HG02588 (cell line): ENCODE data around the gene EYS.

ENCODE experiments used
- ATAC-seq: cut with Tn5 transposase; IDR thresholded peaks from one replicate; pipeline ENCODE4 v1.9.1; 2021; ENCODE audit warnings: mild to moderate bottlenecking, moderate library complexity; ENCODE audit not compliant: unreplicated experiment

Gene EYS

GRCh38 chr6:65253041-65253440 is 454.0 kb downstream of the EYS start:
- ATAC-seq = no peak

- no peak for ATAC-seq
Observed at GRCh38 chr6:65248101-65248610, 458.9 kb downstream of the EYS start.

GRCh38 chr6:65231616-65232015 is 475.4 kb downstream of the EYS start:
- ATAC-seq = no peak

- no peak for ATAC-seq
Observed at GRCh38 chr6:65229825-65230224, 477.2 kb downstream of the EYS start.

GRCh38 chr6:65221153-65221552 is 485.9 kb downstream of the EYS start:
- no peak for ATAC-seq

DNA sequence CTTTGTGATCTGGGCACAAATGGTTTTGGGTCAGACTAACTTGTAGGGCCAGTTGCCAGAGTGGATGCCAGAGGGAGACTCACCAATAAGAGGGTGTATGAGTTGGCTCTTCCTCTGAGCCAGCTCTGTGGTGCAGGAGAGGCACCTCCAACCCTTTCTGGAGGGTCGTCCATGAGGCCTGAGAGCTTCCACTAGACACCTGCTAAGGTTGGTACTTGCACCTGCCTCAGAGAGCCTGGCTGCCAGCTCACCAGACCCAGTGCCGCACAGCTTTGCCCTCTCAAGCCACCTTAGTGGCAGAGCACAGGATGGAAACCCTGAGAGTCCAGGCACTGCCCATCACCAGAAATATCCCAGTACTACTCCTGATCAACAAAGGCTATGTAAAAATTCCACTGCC is 504.3 kb downstream of the EYS start:
- no peak for ATAC-seq

DNA sequence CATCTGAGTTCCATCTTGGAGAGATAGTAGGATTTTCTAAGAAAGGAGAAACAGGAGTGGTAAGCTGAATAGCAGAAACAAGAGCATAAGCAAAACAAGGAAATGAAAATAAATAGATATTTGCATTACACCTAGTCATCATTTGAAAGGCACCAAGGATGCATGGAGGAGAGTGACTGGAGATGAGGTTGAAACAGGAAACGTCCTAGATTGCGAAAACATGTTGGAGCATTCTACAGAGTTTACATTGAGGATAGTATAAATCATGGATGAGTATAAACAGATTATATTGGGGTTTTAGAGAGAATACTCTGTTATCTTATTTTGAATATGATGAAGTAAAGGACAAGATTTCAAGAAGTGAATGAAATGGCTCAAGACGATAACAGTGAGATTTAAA is 507.3 kb downstream of the EYS start:
- ATAC-seq = no peak

- no peak for ATAC-seq
Observed at GRCh38 chr6:65199121-65199520, 507.9 kb downstream of the EYS start.

DNA sequence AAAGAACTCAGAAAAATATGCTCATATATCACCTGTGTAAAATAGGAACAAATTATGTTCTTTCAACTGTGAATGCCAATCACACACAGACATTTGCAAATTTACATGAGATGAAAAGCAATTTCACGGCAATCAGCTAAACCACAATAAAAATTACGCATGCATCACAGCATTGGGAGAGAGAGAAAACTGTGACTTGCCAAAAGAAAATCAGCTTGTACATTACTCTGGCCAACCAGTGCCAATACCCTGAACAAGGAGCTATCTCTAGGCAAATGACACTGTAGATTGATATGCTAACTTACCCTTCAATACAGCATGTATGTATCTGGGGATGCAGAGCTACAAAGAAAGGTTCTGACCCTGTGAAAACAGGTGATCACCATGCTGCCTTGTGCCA is 515.6 kb downstream of the EYS start:
- no peak for ATAC-seq

DNA sequence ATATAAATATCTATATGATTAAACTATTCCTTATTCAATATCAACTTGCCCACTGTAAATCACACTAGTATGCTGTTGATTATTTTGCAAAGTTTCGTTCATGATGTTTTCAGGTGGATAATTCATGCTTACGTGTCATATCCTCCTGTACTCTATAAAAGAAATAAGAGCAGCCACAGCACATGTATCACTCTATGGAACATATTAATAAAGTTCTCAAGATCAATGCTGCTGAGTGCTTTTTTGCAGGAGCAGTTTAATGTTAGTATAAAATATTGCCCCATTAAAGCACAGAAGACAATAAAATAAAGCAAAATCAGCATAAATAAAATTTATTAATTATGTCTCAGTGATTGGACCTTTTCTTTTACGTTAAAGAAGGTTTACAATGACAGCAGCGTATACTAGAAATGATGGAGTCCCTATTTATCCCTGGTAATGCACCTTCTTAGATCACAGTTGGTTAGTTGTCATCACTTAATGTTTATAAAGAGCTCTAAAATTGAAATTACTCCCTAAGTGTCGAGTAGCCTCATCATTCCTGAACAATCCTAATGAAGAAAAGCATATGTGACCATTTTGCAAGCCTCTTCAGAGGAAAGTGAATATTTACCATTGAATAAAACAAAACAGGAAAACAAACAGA is 517.7 kb downstream of the EYS start:
- ATAC-seq = no peak

- no peak for ATAC-seq
Observed at GRCh38 chr6:65186826-65187225, 520.2 kb downstream of the EYS start.

DNA sequence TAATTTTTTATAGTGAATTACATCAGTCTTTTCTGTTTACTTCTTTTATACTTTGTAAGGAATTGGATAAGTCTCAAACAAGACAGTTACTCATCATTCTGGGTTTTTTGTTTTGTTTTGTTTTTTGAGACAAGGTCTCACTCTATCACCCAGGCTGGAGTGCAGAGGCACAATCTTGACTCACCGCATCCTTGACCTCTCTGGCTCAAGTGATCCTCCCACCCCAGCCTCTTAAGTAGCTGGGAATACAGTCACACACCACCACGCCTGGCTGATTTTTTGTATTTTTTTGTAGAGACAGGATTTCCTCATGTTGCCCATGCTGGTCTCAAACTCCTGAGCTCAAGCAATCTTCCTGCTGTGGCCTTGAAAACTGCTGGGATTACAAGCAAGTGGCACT is 524.3 kb downstream of the EYS start:
- no peak for ATAC-seq

- ATAC-seq = no peak
Observed at GRCh38 chr6:65170273-65170672, 536.8 kb downstream of the EYS start.

GRCh38 chr6:65161661-65162060 is 545.4 kb downstream of the EYS start:
- no peak for ATAC-seq

- no peak for ATAC-seq
Observed at GRCh38 chr6:65157025-65157424, 550.0 kb downstream of the EYS start.

- no peak for ATAC-seq
Observed at GRCh38 chr6:65155083-65155482, 551.9 kb downstream of the EYS start.

GRCh38 chr6:65149841-65150240 is 557.2 kb downstream of the EYS start:
- ATAC-seq = no peak

GRCh38 chr6:65148839-65149238 is 558.2 kb downstream of the EYS start:
- ATAC-seq = no peak

- no peak for ATAC-seq
Observed at GRCh38 chr6:65135567-65135966, 571.5 kb downstream of the EYS start.

GRCh38 chr6:65126667-65127066 is 580.4 kb downstream of the EYS start:
- no peak for ATAC-seq

DNA sequence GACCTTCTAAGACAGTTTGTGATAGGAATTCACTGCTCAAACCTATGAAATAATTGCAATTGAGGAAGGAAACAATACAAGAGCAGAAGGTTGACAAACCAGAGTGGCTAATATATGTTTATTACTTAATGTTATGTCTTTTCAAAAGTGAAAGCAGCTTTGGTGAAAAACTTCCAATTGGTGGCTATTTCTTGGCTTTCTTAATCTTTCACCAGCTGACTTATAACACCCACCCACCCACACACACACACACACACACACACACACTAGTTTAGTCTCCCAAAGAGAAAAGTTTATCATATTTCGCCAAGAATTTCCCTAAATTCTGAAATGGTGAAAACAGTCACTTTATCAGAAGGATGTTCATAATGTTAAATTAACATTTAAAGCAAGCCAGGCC is 583.5 kb downstream of the EYS start:
- ATAC-seq = no peak

DNA sequence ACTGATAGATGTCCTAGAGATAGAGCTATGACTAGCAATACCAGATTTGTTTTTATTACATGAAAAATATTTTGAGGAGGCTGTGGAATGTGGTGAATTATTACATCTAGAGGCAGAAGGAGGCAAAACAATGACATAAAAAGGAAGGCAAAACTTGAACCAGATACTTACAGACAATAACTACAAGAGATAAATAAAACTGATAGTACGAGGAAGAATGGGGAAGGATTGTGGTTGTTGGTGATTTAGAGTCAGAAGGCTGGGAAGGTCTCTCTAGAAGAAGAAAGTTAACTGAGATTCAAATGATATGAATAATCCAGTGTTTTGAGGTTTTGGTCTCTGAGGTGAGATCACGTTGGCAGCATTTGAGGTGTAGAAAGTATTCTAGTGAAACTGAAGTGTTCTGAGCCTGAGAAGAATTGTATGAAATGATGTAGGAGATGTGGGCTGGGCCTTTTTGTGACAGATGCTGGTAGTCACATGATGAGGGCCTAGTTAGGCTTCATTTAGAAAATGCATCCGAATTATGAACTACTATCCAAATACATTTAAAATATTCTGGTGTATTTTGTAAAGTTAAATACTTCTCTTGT is 589.1 kb downstream of the EYS start:
- no peak for ATAC-seq

DNA sequence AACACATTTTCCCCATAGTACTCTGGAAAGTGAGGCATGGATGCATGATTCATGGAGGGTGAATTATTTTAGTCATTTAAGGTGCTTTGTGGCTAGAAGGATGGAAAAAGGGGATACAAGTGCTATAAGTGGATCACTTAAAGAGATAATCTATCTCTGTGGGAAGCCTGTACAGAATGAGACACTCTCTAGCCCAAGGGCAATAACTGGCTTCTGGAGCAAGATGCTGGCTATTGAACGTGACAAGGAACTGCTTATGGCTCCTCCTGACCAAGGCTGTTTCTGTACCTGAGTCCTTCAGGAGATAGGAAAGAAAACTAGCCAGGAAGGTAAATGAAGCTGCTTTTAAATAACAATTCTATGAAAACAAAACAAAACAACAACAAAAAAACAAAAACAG is 590.7 kb downstream of the EYS start:
- no peak for ATAC-seq
